Ovary (tissue), 9 donors: ENCODE results near the gene PDE4D. TPM values are rescaled to one million over a fixed set of nuclear protein-coding genes. Genes with fewer than 3 reads are reported as not detected.

ENCODE experiments used
- DNase-seq, 5 donors: peaks; one replicate each; pipeline ENCODE4 v3.0.0-alpha.2; 2019 to 2020
- H3K27ac ChIP-seq, 2 donors: fragments of 200-600 bp; one replicate each; pipeline versions ENCODE4 v1.5.1 to v1.8.0; 2019 to 2022
- H3K27me3 ChIP-seq: fragments of 200-600 bp; one replicate; pipeline ENCODE4 v1.8.0; 2022
- H3K36me3 ChIP-seq: fragments of 200-600 bp; sonication (generic); one replicate; pipeline ENCODE4 v1.5.1; 2019
- H3K4me1 ChIP-seq: one replicate; pipeline ENCODE4 v1.8.1; 2013; ENCODE audit warnings: mild to moderate bottlenecking, moderate library complexity; ENCODE audit not compliant: insufficient read depth
- H3K4me3 ChIP-seq: fragments of 200-600 bp; sonication (generic); one replicate; pipeline ENCODE4 v1.5.1; 2017
- H3K9me3 ChIP-seq, 2 donors: fragments of 200-600 bp in 1 of 2; sonication (generic) in 1 of 2; one replicate each; pipeline versions ENCODE4 v1.5.1 to v1.8.1; 2013 to 2019; ENCODE audit warnings: mild to moderate bottlenecking in 1 of 2, moderate library complexity in 1 of 2
- CTCF ChIP-seq, 3 donors: fragments of 450-650 bp in 2 of 3; fragments of 200-600 bp in 1 of 3; IDR thresholded peaks; one replicate each; pipeline versions ENCODE4 v1.5.1 to v1.8.0; 2016 to 2022; ENCODE audit warnings: antibody characterized with exemption in 3 of 3, mild to moderate bottlenecking in 1 of 3
- EP300 ChIP-seq: sonication (generic); formaldehyde crosslinking; IDR thresholded peaks from one replicate; pipeline ENCODE4 v1.6.1; 2017; ENCODE audit warnings: antibody characterized with exemption
- POLR2A ChIP-seq: fragments of 450-650 bp; IDR thresholded peaks from one replicate; pipeline ENCODE4 v1.6.1; 2017; ENCODE audit warnings: antibody characterized with exemption, mild to moderate bottlenecking, moderate library complexity
- WGBS, 3 donors: extraction: QIAGEN DNeasy Blood & Tissue Kit in 1 of 3; methylation state at CpG; one replicate each; pipeline versions ENCODE4 v1.1.5 to v1.1.7; 2013 to 2017; 5-methylcytosine and 5-hydroxymethylcytosine counted together
- intact Hi-C, 4 donors: fragments of 100-400 bp; cut with DNase I; formaldehyde crosslinking; loops; one replicate each; pipeline versions ENCODE4 v1.11.0 to v1.15.1; 2022 to 2023
- polyA plus RNA-seq, 2 donors: library from polyadenylated mRNA; stranded (reverse); fragments of 200-250 nt in 1 of 2; fragments of 350-450 nt in 1 of 2; fragmentation: Illumina TruSeq in 1 of 2; extraction: RNeasy Lipid Tissue Mini Kit (QIAGEN cat#74804) in 1 of 2; gene quantifications; one replicate each; pipeline ENCODE4 v1.2.3, GENCODE V29; 2013 to 2014
- total RNA-seq, 7 donors: library from RNA; depleted of rRNA in 2 of 7; stranded (reverse); fragments of >200 nt in 2 of 7; fragmentation: NEBNext Ultra II Directional in 3 of 7; extraction: Animal tissue kit (Norgen Biotek cat#: 25700) in 3 of 7; gene quantifications; one replicate each; pipeline versions ENCODE4 v1.1.0 to v1.2.4, GENCODE V29; 2016 to 2023
- donor health status: DM: no; HTN: no; CAD: no; lungs with moderate emphysema.
- donor health status: DM: no; HTN: no; CAD: no.
- donor health status: Bipolar disorder and iron deficiency.
- donor health status: DM: yes; HTN: yes; CAD: no.
- donor health status: DM: no; HTN: no; CAD: no.
- donor health status: DM: yes; HTN: yes; CAD: no.

PDE4D gene
- total and polyA plus RNA-seq, 9 donors: 1.3 to 67.6 (median 8.4) TPM

- DNase-seq: no peak
- no peaks in the 10 kb centered on the region for H3K9me3 ChIP-seq
- no peaks in the 10 kb centered on the region for H3K4me1 ChIP-seq
- no peaks in the 10 kb centered on the region for H3K27me3 ChIP-seq
- 0 to 95% (median 94%) methylated on average over 1 of the region's 1 CpG for WGBS, 3 donors
- intact Hi-C loops: no loop called here
- no peaks in the 10 kb centered on the region for H3K36me3 ChIP-seq
- H3K27ac ChIP-seq: no peak overlapping the region
- no peak for TF ChIP-seq POLR2A
- H3K4me3 ChIP-seq: no peak overlapping the region
Measured at GRCh38 chr5:59340637-59341036, 552.9 kb downstream of the PDE4D start.

- Histone ChIP-seq H3K27ac (no peak overlapping the region), H3K4me3 (no peak overlapping the region), H3K9me3 (no peaks in the 10 kb centered on the region), H3K36me3 (no peaks in the 10 kb centered on the region), H3K4me1 (no peaks in the 10 kb centered on the region), H3K27me3 (no peaks in the 10 kb centered on the region)
- WGBS, 3 donors: 88 to 96% (median 96%) methylated on average over 8 of the region's 8 CpGs
- TF ChIP-seq POLR2A (no peak), CTCF (IDR thresholded peaks at IDR 0.05) (no peak), EP300 (no peak)
- intact Hi-C loops: no loop called here
- DNase-seq: no peak
Measured at GRCh38 chr5:59337240-59337639, 556.3 kb downstream of the PDE4D start.

GRCh38 chr5:59335544-59335943 is 558.0 kb downstream of the PDE4D start:
- Histone ChIP-seq H3K36me3 (no peaks in the 10 kb centered on the region), H3K27me3 (no peaks in the 10 kb centered on the region), H3K4me1 (no peaks in the 10 kb centered on the region), H3K27ac (no peak overlapping the region), H3K9me3 (no peaks in the 10 kb centered on the region), H3K4me3 (no peak overlapping the region)
- DNase-seq: no peak
- whole genome bisulfite sequencing, 3 donors: 71 to 91% (median 80%) methylated on average over 1 of the region's 1 CpG
- intact Hi-C loops: no loop called here
- TF ChIP-seq EP300 (no peak), CTCF (IDR thresholded peaks at IDR 0.05) (no peak)

- Histone ChIP-seq H3K27me3 (no peaks in the 10 kb centered on the region), H3K4me1 (peaks cover 2% of the 10 kb centered on the region), H3K4me3 (no peak overlapping the region), H3K36me3 (no peaks in the 10 kb centered on the region), H3K27ac (no peak overlapping the region), H3K9me3 (no peaks in the 10 kb centered on the region)
- intact Hi-C loops: no loop called here
- TF ChIP-seq POLR2A (no peak), EP300 (no peak), CTCF (IDR thresholded peaks at IDR 0.05) (no peak)
- DNase-seq: no peak
Measured at GRCh38 chr5:59333416-59333815, 560.1 kb downstream of the PDE4D start.

- DNase-seq: no peak
- TF ChIP-seq CTCF (IDR thresholded peaks at IDR 0.05) (no peak), EP300 (no peak), POLR2A (no peak)
- intact Hi-C loops: no loop called here
- Histone ChIP-seq H3K27me3 (no peaks in the 10 kb centered on the region), H3K4me1 (peaks cover 2% of the 10 kb centered on the region), H3K36me3 (no peaks in the 10 kb centered on the region), H3K9me3 (no peaks in the 10 kb centered on the region), H3K27ac (no peak overlapping the region), H3K4me3 (no peak overlapping the region)
- WGBS, 3 donors: 88 to 95% (median 90%) methylated on average over 2 of the region's 2 CpGs
Measured at GRCh38 chr5:59332236-59332973, 561.1 kb downstream of the PDE4D start.
